ENCODE results near the gene GOLGA6L10. TPM values are rescaled to one million over a fixed set of nuclear protein-coding genes. Genes with fewer than 3 reads are reported as not detected.
"Not testable (repeated sequence)": the region's sequence is repeated elsewhere in the genome, so short reads cannot be mapped to it uniquely, and the experiment has no call there.

GOLGA6L10 gene
- total RNA-seq, 1 donor from 2014 or later: 0.30 TPM

- peaks cover 2% of the 10 kb centered on the region for H3K9me3 Mint-ChIP-seq (ENCODE audit: unreplicated experiment)
- FAIRE-seq (no peak), DNase-seq (ENCODE audit: low read depth) (peak; percentile 89)
- peak overlapping the region; percentile 84 for H3K27ac Mint-ChIP-seq (ENCODE audit: unreplicated experiment)
- TF ChIP-seq CTCF (IDR thresholded peaks at IDR 0.05; ENCODE audit: insufficient read depth, low read depth, low read length) (no peak), EZH2 (IDR thresholded peaks at IDR 0.05; ENCODE audit: insufficient read depth, low read length) (no peak)
- Histone ChIP-seq H3K36me3 (ENCODE audit: insufficient read depth, low read length) (no peaks in the 10 kb centered on the region), H3K27ac (ENCODE audit: low read depth, low read length) (peak overlapping the region; percentile 38), H3K9ac (ENCODE audit: low read length) (no peak overlapping the region), H3K79me2 (ENCODE audit: insufficient read depth, low read length) (peaks cover 18% of the 10 kb centered on the region), H3K9me3 (ENCODE audit: insufficient read depth, low read depth, low read length) (no peaks in the 10 kb centered on the region), H3K4me3 (ENCODE audit: insufficient read depth, low read depth, low read length) (no peak overlapping the region), H3K27me3 (ENCODE audit: insufficient read depth, low read length) (no peaks in the 10 kb centered on the region), H2AFZ (ENCODE audit: low read depth, low read length) (no peak overlapping the region), H3K4me2 (ENCODE audit: low read length) (peak overlapping the region; percentile 30), H3K4me1 (ENCODE audit: insufficient read depth, low read length) (peaks cover 4% of the 10 kb centered on the region), H4K20me1 (ENCODE audit: insufficient read depth, low read length) (peaks cover 3% of the 10 kb centered on the region)
- no peaks in the 10 kb centered on the region for H3K36me3 Mint-ChIP-seq (ENCODE audit: low read depth, unreplicated experiment)
- H3K27me3 Mint-ChIP-seq (ENCODE audit: low read depth, unreplicated experiment): no peaks in the 10 kb centered on the region
- no peak overlapping the region for H3K4me3 Mint-ChIP-seq (ENCODE audit: unreplicated experiment)
- H3K4me1 Mint-ChIP-seq (ENCODE audit: low read depth, unreplicated experiment): peaks cover 46% of the 10 kb centered on the region
Measured at GRCh38 chr15:82393671-82394070, 44.4 kb upstream of the GOLGA6L10 start.

DNA sequence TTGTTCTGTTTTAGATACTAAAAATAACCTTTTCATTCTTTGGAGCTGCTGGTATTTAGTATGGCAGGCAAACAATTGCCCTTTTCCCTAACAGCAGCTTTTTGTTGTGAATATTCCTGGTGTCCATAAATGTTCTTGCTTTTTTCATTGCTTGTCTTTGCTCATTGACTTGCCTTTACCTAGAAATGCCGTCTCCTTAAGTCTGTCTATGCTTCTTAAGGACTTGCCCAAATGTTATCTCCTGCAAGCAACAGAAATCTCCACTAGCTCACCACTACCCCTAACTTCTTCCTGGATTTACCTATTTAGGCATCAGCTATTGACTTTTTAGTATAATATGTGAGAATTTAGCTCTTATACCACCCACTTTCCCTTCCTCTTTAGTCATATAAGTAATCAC is 42.8 kb upstream of the GOLGA6L10 start:
- not testable (repeated sequence) for H3K9me3 Mint-ChIP-seq (ENCODE audit: unreplicated experiment); H3K36me3 ChIP-seq (ENCODE audit: insufficient read depth, low read length); H3K4me2 ChIP-seq (ENCODE audit: low read length); H4K20me1 ChIP-seq (ENCODE audit: insufficient read depth, low read length); H3K27me3 ChIP-seq (ENCODE audit: insufficient read depth, low read length); H3K9ac ChIP-seq (ENCODE audit: low read length); DNase-seq (ENCODE audit: low read depth); H3K9me3 ChIP-seq (ENCODE audit: insufficient read depth, low read depth, low read length); H3K27ac Mint-ChIP-seq (ENCODE audit: unreplicated experiment); H3K27me3 Mint-ChIP-seq (ENCODE audit: low read depth, unreplicated experiment); H2AFZ ChIP-seq (ENCODE audit: low read depth, low read length); H3K36me3 Mint-ChIP-seq (ENCODE audit: low read depth, unreplicated experiment); H3K4me3 ChIP-seq (ENCODE audit: insufficient read depth, low read depth, low read length); H3K27ac ChIP-seq (ENCODE audit: low read depth, low read length); H3K4me1 ChIP-seq (ENCODE audit: insufficient read depth, low read length); FAIRE-seq
- H3K79me2 ChIP-seq (ENCODE audit: insufficient read depth, low read length): peaks cover 12% of the 10 kb centered on the region
- H3K4me3 Mint-ChIP-seq (ENCODE audit: unreplicated experiment): peak overlapping the region; percentile 1
- peaks cover 41% of the 10 kb centered on the region for H3K4me1 Mint-ChIP-seq (ENCODE audit: low read depth, unreplicated experiment)

DNA sequence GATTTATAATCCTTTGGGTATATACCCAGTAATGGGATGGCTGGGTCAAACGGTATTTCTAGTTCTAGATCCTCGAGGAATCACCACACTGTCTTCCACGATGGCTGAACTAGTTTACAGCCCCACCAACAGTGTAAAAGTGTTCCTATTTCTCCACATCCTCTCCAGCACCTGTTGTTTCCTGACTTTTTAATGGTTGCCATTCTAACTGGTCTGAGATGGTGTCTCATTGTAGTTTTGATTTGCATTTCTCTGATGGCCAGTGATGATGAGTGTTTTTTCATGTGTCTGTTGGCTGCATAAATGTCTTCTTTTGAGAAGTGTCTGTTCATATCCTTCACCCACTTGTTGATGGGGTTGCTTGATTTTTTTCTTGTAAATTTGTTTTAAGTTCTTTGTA is 40.9 kb upstream of the GOLGA6L10 start:
- not testable (repeated sequence) for H3K27ac Mint-ChIP-seq (ENCODE audit: unreplicated experiment); H2AFZ ChIP-seq (ENCODE audit: low read depth, low read length); H3K9me3 Mint-ChIP-seq (ENCODE audit: unreplicated experiment); H3K4me3 Mint-ChIP-seq (ENCODE audit: unreplicated experiment); H3K9me3 ChIP-seq (ENCODE audit: insufficient read depth, low read depth, low read length); FAIRE-seq; DNase-seq (ENCODE audit: low read depth); H3K27me3 Mint-ChIP-seq (ENCODE audit: low read depth, unreplicated experiment); H3K36me3 ChIP-seq (ENCODE audit: insufficient read depth, low read length); H3K27me3 ChIP-seq (ENCODE audit: insufficient read depth, low read length); H4K20me1 ChIP-seq (ENCODE audit: insufficient read depth, low read length); H3K9ac ChIP-seq (ENCODE audit: low read length); H3K4me1 ChIP-seq (ENCODE audit: insufficient read depth, low read length); H3K4me2 ChIP-seq (ENCODE audit: low read length); H3K36me3 Mint-ChIP-seq (ENCODE audit: low read depth, unreplicated experiment); H3K4me3 ChIP-seq (ENCODE audit: insufficient read depth, low read depth, low read length); H3K27ac ChIP-seq (ENCODE audit: low read depth, low read length)
- H3K4me1 Mint-ChIP-seq (ENCODE audit: low read depth, unreplicated experiment): peaks cover 31% of the 10 kb centered on the region
- H3K79me2 ChIP-seq (ENCODE audit: insufficient read depth, low read length): peaks cover 11% of the 10 kb centered on the region

DNA sequence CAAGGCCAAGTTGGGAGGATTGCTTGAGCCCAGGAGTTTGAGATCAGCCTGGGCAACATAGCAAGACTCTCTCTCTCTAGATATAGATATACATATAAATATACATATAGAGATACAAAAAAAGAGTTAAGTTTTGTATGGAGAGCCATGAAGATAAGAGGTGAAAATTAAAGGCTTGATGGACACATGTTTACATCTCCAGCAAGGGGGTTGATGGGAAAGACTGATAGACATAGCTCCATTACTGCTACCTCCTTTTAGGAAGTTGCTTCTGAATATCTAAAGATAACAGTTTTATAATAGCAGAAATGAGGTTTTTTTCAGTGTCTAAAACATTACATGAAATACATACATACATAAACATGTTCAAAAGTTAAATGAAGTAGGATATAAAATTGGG is 37.9 kb upstream of the GOLGA6L10 start:
- not testable (repeated sequence) for H3K27me3 Mint-ChIP-seq (ENCODE audit: low read depth, unreplicated experiment); H4K20me1 ChIP-seq (ENCODE audit: insufficient read depth, low read length); H3K36me3 ChIP-seq (ENCODE audit: insufficient read depth, low read length); H3K4me3 ChIP-seq (ENCODE audit: insufficient read depth, low read depth, low read length); DNase-seq (ENCODE audit: low read depth); FAIRE-seq; H3K27ac ChIP-seq (ENCODE audit: low read depth, low read length); H3K79me2 ChIP-seq (ENCODE audit: insufficient read depth, low read length); H3K9ac ChIP-seq (ENCODE audit: low read length); H3K4me1 ChIP-seq (ENCODE audit: insufficient read depth, low read length); H3K9me3 Mint-ChIP-seq (ENCODE audit: unreplicated experiment); H3K27me3 ChIP-seq (ENCODE audit: insufficient read depth, low read length); H3K4me3 Mint-ChIP-seq (ENCODE audit: unreplicated experiment); H2AFZ ChIP-seq (ENCODE audit: low read depth, low read length); H3K9me3 ChIP-seq (ENCODE audit: insufficient read depth, low read depth, low read length); H3K4me2 ChIP-seq (ENCODE audit: low read length); H3K36me3 Mint-ChIP-seq (ENCODE audit: low read depth, unreplicated experiment); H3K27ac Mint-ChIP-seq (ENCODE audit: unreplicated experiment)
- peaks cover 14% of the 10 kb centered on the region for H3K4me1 Mint-ChIP-seq (ENCODE audit: low read depth, unreplicated experiment)

- not testable (repeated sequence) for H3K36me3 ChIP-seq (ENCODE audit: insufficient read depth, low read length); H3K36me3 Mint-ChIP-seq (ENCODE audit: low read depth, unreplicated experiment); DNase-seq (ENCODE audit: low read depth); FAIRE-seq; H3K27me3 ChIP-seq (ENCODE audit: insufficient read depth, low read length); H3K79me2 ChIP-seq (ENCODE audit: insufficient read depth, low read length); H3K9me3 Mint-ChIP-seq (ENCODE audit: unreplicated experiment); H2AFZ ChIP-seq (ENCODE audit: low read depth, low read length); H3K4me3 Mint-ChIP-seq (ENCODE audit: unreplicated experiment); H3K4me3 ChIP-seq (ENCODE audit: insufficient read depth, low read depth, low read length); H3K27ac Mint-ChIP-seq (ENCODE audit: unreplicated experiment); H3K27ac ChIP-seq (ENCODE audit: low read depth, low read length); H3K4me1 Mint-ChIP-seq (ENCODE audit: low read depth, unreplicated experiment); H3K27me3 Mint-ChIP-seq (ENCODE audit: low read depth, unreplicated experiment); H3K4me1 ChIP-seq (ENCODE audit: insufficient read depth, low read length); H3K9ac ChIP-seq (ENCODE audit: low read length); H3K4me2 ChIP-seq (ENCODE audit: low read length); H3K9me3 ChIP-seq (ENCODE audit: insufficient read depth, low read depth, low read length)
- peaks cover 16% of the 10 kb centered on the region for H4K20me1 ChIP-seq (ENCODE audit: insufficient read depth, low read length)
Measured at GRCh38 chr15:82381330-82381955, 32.2 kb upstream of the GOLGA6L10 start.

Data from astrocyte (in vitro differentiated cells and primary cell).